Measurements from ENCODE around the gene POU6F2. TPM values are rescaled to one million over a fixed set of nuclear protein-coding genes. Genes with fewer than 3 reads are reported as not detected.

The POU6F2 gene
- total and polyA plus RNA-seq, 2 experiments from 2014 or later = 7.2 to 7.3 TPM

- no peaks in the 10 kb centered on the region for H3K36me3 ChIP-seq (ENCODE audit: insufficient read depth)
- Mint-ChIP-seq H3K27me3 (ENCODE audit: insufficient read depth, low read depth, poor library complexity) (no peaks in the 10 kb centered on the region), H3K9me3 (no peaks in the 10 kb centered on the region), H3K4me1 (peaks cover 10% of the 10 kb centered on the region; the same call in 2 of the 3 replicates), H3K36me3 (ENCODE audit: low read depth) (no peaks in the 10 kb centered on the region), H3K27ac (no peak overlapping the region), H3K4me3 (no peak overlapping the region)
- H3K4me1 ChIP-seq (ENCODE audit: insufficient read depth) = no peaks in the 10 kb centered on the region
- no peak for TF ChIP-seq STAT1 (IDR thresholded peaks at IDR 0.05; ENCODE audit: unreplicated experiment)
- no peak for TF ChIP-seq NANOG (IDR thresholded peaks at IDR 0.05; ENCODE audit: borderline replicate concordance)
- no peak for TF ChIP-seq EZH2phosphoT487 (IDR thresholded peaks at IDR 0.05; ENCODE audit: unreplicated experiment)
- TF ChIP-seq ZNF462 (CRISPR knock-in tag; IDR thresholded peaks at IDR 0.05) = no peak
- no peak for TF ChIP-seq CREB1 (CRISPR knock-in tag; IDR thresholded peaks at IDR 0.05; ENCODE audit: low read depth)
- no peak for DNase-seq (ENCODE audit: low spot score)
- H3K27me3 ChIP-seq (ENCODE audit: insufficient read depth) = no peaks in the 10 kb centered on the region
- no peak overlapping the region for H3K27ac ChIP-seq (ENCODE audit: low read depth)
- H4K20me1 ChIP-seq (replicated peaks; ENCODE audit: insufficient read depth) = no peaks in the 10 kb centered on the region
- ATAC-seq = no peak
- H3K4me3 ChIP-seq = no peak overlapping the region
- no peak overlapping the region for H2AFZ ChIP-seq
- no peak overlapping the region for H3K4me2 ChIP-seq
- H3F3A ChIP-seq (replicated peaks; ENCODE audit: low read depth) = no peaks in the 10 kb centered on the region
- H3K9me2 ChIP-seq (ENCODE audit: insufficient read depth) = no peaks in the 10 kb centered on the region
- H3K79me2 ChIP-seq (replicated peaks; ENCODE audit: insufficient read depth) = no peaks in the 10 kb centered on the region
Observed at GRCh38 chr7:39045231-39045630, 67.5 kb downstream of the POU6F2 start.

- Histone ChIP-seq H3K27ac (ENCODE audit: low read depth) (no peak overlapping the region), H3K9me2 (ENCODE audit: insufficient read depth) (no peaks in the 10 kb centered on the region), H3K36me3 (ENCODE audit: insufficient read depth) (peaks cover under 1% of the 10 kb centered on the region; the same call in 1 of the 2 replicates), H3K79me2 (replicated peaks; ENCODE audit: insufficient read depth) (no peaks in the 10 kb centered on the region), H4K20me1 (replicated peaks; ENCODE audit: insufficient read depth) (no peaks in the 10 kb centered on the region), H3K4me1 (ENCODE audit: insufficient read depth) (no peaks in the 10 kb centered on the region), H3K4me2 (no peak overlapping the region), H2AFZ (no peak overlapping the region), H3F3A (replicated peaks; ENCODE audit: low read depth) (no peaks in the 10 kb centered on the region), H3K4me3 (no peak overlapping the region), H3K27me3 (ENCODE audit: insufficient read depth) (no peaks in the 10 kb centered on the region)
- Mint-ChIP-seq H3K4me3 (no peak overlapping the region), H3K9me3 (peaks cover 3% of the 10 kb centered on the region), H3K36me3 (ENCODE audit: low read depth) (peaks cover 7% of the 10 kb centered on the region; the same call in 1 of the 3 replicates), H3K4me1 (peaks cover 7% of the 10 kb centered on the region; the same call in 2 of the 3 replicates), H3K27ac (no peak overlapping the region), H3K27me3 (ENCODE audit: insufficient read depth, low read depth, poor library complexity) (peaks cover 4% of the 10 kb centered on the region)
- ATAC-seq (no peak), DNase-seq (ENCODE audit: low spot score) (no peak)
- TF ChIP-seq EZH2phosphoT487 (IDR thresholded peaks at IDR 0.05; ENCODE audit: unreplicated experiment) = no peak
- TF ChIP-seq ETS1 (IDR thresholded peaks at IDR 0.05) = no peak
- TF ChIP-seq ZNF331 (CRISPR knock-in tag; IDR thresholded peaks at IDR 0.05; ENCODE audit: low read depth) = no peak
- no peak for TF ChIP-seq NANOG (IDR thresholded peaks at IDR 0.05; ENCODE audit: borderline replicate concordance)
Observed at GRCh38 chr7:39051279-39051678, 73.6 kb downstream of the POU6F2 start.

All from GM23338 (cell line).